Left cardiac atrium (tissue), 4 donors: ENCODE data around the gene TMEM266. TPM values are rescaled to one million over a fixed set of nuclear protein-coding genes. Genes with fewer than 3 reads are reported as not detected.
A peak's percentile ranks its signal among the peaks of the same experiment; 100 is the strongest.

Experiments
- ATAC-seq, 2 donors: fragments of 200-7000 bp; cut with Tn5 transposase; one replicate each; pipeline ENCODE4 v1.9.1; 2020; ENCODE audit warnings: mild to moderate bottlenecking in 2 of 2, moderate library complexity in 2 of 2
- DNase-seq: peaks from one replicate; pipeline ENCODE4 v3.0.0-alpha.2; 2020
- intact Hi-C, 2 donors: fragments of 100-400 bp; cut with DNase I; formaldehyde crosslinking; loops; one replicate each; pipeline versions ENCODE4 v1.14.1 to v1.15.1; 2022 to 2023
- total RNA-seq, 2 donors: library from RNA; stranded (reverse); fragmentation: NEBNext Ultra II Directional; extraction: Animal tissue kit (Norgen Biotek cat#: 25700); gene quantifications; one replicate each; pipeline ENCODE4 v1.2.1, GENCODE V29; 2021
- donor health status: DM: no; HTN: yes; CAD: no.
- donor health status: DM: no; HTN: yes; CAD: no; lungs with severe emphysema.
- donor health status: DM: yes; HTN: yes; CAD: no.
- donor health status: Dilated cardiomyopathy.

TMEM266 gene
- total RNA-seq, 2 donors from 2014 or later: 0.12 to 0.29 TPM

DNA sequence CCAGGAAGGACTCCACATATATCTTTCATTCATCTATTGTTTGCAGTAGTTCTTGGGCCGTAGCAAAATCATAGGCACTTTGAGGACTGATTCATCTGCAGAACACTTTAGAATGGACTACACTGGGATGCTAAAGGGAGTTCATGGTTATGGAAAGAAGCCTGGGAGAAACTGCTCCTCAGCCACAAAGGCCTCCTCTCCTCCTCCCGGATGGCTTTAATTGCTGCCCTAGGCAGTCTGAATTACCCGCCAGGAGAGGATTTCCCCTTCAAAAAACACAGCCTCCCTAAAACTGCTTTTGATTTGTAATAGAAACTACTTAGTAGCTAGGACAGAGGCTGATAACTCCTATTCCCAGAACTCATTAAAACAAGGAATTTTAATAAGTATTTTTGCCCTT lies 4.6 kb downstream of the TMEM266 start:
- DNase-seq (no peak), ATAC-seq (no peak)
- intact Hi-C loops: no loop called here

DNA sequence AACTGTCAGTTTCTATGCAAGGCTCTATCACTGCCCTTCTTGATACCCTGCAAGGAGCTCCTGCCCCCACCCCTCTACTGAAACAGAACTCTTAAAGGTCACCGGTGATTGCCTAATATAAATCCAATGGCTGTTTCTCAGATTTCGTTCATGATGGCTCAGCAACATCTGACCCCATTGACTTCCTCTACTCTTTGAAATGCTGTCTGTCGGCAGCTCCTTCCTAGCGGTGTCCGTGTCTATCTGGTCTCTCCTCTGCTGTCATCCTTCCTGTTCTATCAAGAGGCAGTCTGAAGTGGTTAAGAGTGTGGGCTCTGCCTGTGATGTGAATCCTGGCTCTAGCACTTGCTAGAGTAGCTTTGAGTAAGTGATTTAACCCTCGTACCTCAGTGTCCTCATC lies 5.5 kb downstream of the TMEM266 start:
- DNase-seq (no peak), ATAC-seq (peak in 1 of 2 donors; percentile 45)
- intact Hi-C loops: no loop called here

DNA sequence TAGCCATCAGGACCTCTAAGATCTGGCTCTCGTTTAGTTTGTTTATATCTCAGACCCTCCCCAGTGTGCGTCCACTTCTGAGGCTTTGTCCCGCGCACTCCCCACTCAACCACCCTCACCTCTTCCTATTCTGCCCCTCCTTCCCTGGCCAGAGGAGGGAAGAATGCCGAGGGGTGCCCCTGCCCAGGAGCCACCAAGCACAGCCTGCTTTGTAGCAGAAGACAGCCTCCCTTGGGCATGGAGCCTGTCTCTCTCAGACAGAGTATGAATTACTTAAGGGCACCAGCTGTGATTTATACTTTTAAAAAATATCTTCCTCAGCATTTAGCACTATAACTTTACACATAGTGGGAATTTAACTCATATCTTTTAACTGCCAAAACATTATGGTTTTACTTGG lies 6.0 kb downstream of the TMEM266 start:
- DNase-seq (no peak), ATAC-seq (no peak)
- intact Hi-C loops: no loop called here

DNA sequence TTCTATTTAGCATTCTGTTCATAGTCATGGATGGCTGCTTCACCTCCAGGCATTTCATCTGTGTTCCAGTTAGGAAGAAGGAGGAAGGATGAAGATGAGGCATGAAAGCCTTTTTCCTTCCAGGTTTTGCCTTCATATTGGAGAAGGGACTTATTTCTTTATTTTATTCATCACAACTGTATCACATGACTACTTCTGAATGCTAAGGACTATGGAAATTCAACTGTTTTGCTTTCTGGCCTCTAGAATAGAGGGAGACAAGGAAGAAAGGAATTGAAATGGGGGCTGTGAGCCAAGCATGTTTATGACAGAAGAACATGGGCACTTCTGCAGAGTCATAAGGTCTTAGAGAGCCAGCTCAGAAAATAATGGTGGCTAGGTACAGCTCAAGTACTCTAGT lies 10.4 kb downstream of the TMEM266 start:
- DNase-seq (no peak), ATAC-seq (no peak)
- intact Hi-C loops: no loop called here

DNA sequence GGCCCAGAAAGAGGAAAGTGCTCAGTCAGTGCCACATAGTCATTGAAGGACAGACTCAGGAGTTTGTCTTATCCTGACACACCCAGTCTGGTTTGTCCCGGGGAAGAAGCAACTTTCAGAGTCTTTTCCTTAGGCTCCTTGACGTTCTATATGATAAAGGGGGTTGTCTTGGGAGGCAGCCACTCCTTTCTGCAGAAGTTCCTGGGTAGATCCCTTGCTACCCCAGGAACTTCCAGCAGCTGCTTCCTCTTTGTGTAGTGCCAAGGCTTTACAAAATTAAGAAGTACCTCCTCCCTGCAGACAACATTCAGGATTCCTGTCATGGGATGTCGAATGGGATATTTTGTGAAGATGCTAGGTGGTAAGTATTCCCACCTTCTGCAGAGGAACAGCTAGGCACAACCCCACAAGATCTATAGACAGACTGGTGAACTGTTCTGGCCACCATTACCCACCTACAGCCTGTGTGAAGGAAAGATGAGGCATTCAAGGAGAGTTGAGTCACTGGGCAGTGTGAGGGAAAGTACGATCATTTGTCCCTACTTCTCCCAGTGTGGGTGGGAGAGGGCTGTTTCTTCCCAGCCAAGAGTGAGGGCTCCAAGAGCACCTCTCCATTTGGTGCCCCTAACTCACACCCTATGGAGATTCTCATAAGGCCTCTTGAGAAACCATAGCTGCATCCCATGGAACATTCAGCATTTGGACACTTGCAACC lies 11.3 kb downstream of the TMEM266 start:
- ATAC-seq: no peak
- intact Hi-C loops: no loop called here
- no peak for DNase-seq

DNA sequence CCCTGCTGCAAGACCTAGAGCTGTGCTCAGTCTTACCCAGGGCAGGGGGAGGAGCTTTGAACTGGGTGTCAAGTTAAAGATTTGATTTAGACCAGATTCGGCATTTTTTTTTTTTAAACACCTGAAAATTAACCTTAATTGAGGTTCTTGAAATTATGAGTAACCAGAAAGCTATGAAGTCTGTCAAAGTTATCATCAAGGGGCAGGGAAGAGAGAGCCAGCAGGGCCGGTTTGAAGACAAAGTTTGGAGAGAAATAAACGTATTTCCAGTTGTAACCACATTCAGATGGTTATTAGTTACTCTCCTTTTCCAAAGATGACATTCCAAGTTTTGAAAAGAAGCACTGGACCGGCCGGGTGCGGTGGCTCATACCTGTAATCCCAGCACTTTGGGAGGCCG lies 12.0 kb downstream of the TMEM266 start:
- intact Hi-C loops: no loop called here
- no peak for ATAC-seq
- DNase-seq: no peak

DNA sequence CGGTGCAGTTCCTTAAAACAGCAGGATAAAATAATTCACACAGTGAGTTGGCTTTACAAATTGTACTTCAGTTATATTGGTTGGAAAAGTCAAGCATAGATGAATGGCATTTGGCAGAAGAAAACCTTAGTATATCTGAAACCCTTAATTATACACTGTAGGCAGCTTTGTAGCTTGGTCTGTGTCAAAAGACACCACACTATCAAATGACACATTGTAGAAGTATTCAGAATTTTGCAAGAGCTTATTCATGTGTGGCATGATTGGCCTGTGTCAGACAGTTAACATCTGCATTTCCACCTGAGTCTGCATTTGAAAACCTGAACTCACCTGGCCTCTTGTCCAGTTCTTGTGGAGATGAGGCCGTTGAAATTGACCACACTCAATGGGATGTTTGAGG lies 13.8 kb downstream of the TMEM266 start:
- peak in 1 of 2 donors; percentile 19 for ATAC-seq
- intact Hi-C loops: no loop called here

DNA sequence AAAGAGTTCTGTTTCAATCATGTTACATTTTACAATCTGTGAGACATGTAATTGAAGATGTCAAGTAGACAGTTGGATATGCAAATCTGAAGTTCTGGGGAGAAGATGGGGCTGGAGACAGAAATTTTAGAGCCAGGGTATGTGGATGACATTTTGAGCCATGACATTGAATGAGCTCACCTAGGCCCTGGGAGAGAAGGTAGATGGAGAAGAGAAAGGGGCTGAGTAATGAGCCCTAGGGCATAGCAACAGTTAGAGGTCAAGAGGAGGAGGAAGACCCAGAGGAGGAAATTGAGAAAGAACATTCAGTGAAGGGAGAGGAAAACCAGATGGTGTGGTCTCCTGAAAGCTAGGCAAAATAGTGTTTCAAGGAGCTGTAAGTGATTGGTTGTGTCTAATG lies 15.3 kb downstream of the TMEM266 start:
- intact Hi-C loops: no loop called here
- ATAC-seq: no peak

More for the DNA sequence above, 13.8 kb downstream of the TMEM266 start:
- DNase-seq: no peak

DNA sequence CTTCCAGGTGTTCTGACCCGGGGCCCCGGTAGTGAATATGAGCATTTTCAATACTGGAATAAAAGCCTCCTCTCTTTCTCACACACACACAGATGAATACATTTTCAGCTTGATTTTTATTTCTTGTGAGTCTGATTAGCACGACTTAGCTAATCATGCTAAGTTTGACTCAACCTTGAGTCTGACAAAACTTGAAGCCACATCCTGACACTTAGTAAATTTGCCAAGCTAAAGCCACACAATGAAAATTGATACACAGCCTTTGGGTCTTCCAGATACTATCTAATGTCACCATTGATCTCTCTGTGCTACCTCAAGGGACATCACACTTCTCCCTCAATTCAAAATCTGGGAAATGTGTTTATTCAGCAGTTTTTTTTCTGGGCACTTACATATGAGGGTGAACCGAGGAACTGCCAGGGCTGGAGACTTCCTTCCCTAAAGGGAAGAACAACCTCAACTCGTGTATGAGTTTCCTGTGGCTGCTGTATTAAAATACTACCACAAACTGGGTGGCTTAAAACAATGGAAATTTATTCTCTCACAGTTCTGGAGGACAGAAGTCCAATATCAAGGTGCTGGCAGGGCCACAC lies 18.6 kb downstream of the TMEM266 start:
- ATAC-seq: no peak
- intact Hi-C loops: no loop called here

More for the DNA sequence above, 15.3 kb downstream of the TMEM266 start:
- DNase-seq: no peak

DNA sequence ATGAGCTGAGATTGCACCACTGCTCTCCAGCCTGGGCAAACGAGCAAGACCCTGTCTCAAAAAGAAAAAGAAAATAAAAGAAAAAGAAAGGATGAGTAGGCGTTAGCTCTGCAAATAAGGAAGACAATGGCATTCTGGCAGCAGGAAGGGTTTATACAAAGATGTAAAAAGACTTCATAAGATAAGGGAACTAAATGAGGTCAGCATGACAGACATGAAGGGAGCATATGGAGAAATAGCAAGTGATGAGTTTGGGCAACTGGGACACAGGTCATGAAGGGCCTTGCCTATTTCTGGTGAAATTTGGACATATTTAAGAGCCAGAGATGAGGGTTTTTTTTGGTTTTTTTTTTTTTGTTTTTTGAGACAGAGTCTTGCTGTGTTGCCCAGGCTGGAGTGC lies 24.5 kb downstream of the TMEM266 start:
- ATAC-seq (no peak), DNase-seq (no peak)
- intact Hi-C loops: no loop called here

More for the DNA sequence above, 18.6 kb downstream of the TMEM266 start:
- no peak for DNase-seq

DNA sequence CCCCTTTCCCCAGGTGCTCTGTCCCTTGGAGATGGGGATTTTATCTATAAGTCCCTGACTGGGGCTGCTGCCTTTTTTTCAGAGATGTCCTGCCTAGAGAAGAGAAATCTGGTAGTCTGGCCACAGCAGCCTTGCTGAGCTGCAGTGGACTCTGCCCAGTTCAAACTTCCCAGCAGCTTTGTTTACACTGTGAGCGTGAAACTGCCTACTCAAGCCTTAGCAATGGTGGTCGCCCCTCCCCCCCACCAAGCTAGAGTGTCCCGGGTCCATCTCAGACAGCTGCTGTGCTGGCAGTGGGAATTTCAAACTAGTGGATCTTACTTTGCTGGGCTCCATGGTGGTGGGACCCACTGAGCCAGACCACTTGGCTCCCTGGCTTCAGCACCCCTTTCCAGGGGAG lies 38.9 kb downstream of the TMEM266 start:
- intact Hi-C loops: no loop called here
- ATAC-seq: no peak
- no peak for DNase-seq

DNA sequence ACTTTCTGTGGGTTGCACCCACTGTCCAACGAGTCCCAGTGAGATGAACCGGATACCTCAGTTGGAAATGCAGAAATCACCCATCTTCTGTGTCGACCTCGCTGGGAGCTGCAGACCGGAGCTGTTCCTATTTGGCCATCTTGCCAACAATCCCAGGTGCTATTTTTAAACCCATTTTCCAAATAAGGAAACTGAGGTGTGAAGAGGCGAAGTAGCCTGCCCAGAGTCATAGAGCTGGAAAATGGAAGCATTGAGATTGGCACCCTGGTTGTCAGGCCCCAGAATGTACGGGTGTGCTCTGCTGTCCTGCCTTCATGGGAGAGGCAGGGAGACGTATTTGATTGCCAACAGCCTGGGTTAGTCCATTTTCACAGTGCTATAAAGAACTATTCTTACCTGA lies 39.6 kb downstream of the TMEM266 start:
- no peak for DNase-seq
- no peak for ATAC-seq
- intact Hi-C loops: no loop called here

DNA sequence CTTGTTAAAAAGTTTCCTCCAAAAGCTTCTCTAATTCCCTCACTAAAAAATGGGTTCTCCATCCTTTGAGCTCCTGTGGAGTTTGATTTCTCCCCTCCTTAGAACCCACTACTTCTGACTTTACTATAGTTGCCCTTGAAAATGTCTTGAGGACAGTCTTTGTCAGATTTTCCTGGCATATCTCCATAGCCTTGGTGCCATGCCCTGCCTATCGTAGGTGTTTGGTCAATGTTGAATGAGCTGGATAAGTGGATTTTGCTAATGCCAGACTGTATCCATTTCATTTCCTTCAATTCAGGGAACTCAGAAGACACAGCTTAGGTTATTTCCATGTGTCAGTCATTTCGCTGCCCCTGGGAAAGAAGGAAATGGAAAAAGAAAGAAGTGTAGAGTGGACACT lies 40.6 kb downstream of the TMEM266 start:
- ATAC-seq: no peak
- DNase-seq: no peak
- intact Hi-C loops: no loop called here

DNA sequence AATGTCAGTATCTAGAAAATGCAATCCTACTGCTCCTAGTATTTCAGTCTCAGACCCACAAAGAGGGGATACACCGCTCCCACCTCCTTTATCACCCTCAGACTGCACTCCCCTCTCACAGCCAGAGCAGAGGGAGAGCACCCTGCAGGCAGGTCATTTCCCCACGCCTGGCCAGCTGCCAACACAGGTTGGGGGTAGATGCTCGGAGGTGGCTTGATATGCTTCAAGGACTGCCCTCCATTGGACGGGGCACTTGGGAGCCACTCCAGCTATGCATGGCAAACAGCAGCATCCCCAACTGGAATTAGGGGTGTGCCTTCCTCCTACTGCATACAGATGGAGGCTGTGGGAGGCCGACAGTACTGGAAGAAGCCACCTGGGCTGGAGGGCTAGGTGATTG lies 41.9 kb downstream of the TMEM266 start:
- DNase-seq (no peak), ATAC-seq (no peak)
- intact Hi-C loops: no loop called here

DNA sequence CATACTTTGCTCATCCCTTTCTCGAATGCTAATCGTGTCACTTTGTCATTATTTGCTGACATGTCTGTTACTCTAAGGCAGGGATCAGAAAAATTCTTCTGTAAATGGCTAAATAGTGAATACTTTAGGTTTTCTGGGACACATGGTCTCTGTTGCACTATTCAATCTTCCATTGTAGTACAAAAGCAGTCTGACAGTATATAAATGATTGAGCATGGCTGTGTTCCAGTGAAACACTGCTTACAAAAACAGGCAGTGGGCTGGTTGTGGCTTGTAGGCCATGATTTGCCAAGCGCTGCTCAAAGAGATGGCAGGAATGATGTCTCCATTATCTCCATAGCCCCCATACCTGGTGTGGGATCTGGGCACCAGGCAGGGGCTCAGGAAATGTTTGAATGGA lies 45.6 kb downstream of the TMEM266 start:
- ATAC-seq (no peak), DNase-seq (no peak)
- intact Hi-C loops: no loop called here

DNA sequence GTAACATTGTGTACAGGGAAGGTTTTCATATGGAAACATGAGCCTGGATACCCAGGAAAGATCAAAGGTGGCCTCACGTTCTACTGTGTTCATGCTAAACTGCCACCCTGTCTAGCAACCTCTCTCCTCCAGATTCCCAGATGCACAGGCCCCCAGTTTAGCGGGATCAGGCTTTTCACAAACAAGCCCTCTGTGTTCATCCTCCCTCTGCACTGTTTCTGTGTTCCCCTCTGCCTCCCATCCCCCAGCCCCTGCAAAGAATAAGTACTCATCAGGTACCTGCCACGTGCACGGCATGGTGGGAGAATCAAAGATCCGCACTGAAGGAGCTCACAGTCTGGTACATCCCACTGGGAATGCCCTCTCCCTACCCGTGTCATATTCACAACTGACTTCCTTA lies 46.1 kb downstream of the TMEM266 start:
- intact Hi-C loops: no loop called here
- no peak for DNase-seq
- no peak for ATAC-seq

DNA sequence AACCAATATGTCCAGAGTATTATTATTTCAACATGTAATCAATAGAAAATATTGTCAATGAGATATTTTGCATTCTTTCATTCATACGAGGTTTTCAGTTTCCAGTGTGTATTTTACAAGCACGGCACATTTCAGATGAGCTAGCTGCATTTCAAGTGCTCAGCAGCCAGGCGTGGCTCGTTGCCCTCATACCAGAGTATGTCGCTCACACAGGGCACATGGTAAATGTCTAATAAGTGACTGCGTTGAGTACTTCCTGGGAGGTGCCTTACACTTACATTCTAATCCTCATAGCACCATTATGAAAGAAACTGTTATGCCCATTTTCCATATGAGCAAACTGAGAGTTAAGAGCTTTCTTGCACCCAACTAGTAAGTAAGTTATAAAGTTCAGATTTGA lies 47.4 kb downstream of the TMEM266 start:
- intact Hi-C loops: no loop called here
- DNase-seq (no peak), ATAC-seq (no peak)

DNA sequence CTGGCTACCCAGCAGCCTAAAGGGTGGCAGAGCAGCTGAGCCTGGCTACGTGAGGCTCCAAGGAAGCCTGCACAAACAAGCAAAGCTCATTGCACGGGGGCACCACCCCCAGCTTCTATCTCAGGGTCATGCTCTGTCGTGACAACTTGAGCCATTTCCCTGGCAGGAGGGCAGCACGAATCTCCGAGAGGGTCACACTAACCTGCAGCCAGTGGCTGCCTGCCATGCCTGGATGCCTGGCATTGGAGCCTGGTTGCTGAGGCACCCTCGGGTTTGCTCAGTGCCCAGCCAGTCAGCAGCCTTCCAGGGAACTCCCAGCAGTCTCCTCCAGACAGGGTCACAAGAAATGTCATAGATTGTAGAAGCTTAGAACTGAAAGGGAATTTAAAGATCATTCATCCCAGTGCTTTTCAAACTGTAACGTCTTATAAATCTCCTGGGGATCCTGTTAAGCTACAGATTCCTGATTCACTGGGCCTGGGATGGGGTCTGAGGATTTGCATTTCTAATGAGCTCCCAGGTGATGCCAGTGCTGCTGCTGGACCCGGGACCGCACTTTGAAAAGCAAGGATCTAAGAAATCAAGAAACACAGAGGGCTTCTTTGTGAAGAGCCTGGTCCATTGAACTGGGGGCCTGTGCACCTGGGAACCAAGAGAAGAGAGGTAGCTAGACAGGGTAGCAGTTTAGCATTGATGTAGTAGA lies 48.4 kb downstream of the TMEM266 start:
- ATAC-seq (peak; percentile 40 to 53), DNase-seq (no peak)
- intact Hi-C loops: no loop called here

DNA sequence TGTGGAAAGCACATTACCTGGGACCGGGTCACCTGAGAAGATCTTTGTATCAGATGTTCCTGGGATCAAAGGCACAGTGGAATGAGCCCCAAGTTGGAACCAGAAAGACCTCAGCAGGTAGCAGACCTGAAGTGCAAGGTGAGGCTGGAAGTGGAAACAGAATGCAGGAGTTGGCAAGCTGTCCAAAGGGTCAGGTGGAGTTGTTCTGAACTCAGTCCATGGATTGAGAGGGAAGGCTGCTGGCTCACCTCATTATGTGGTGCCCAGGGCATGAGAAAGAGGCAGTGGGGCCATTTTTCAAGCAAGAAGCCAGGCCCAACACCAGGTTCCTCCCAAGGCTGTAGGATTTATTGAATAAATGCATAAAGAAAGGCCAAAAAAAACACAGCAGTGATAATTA lies 49.3 kb downstream of the TMEM266 start:
- DNase-seq: no peak
- no peak for ATAC-seq
- intact Hi-C loops: no loop called here

DNA sequence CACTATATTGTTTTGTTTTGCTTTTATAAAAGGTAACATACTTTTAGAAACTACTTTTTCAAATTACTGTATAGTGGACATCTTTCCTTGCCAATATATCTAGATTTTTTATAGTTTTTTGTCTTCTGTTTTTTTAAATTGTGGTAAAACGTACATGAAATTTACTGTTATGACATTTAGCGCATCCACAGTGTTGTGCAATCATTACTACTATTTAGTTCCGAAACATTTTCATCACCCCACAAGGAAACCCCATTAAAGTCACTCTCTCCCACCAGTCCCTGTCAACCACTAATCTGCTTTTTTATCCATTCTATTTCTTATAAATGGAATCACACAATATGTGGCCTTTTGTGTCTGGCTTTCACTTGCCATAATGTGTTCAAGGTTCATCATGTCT lies 54.8 kb downstream of the TMEM266 start:
- DNase-seq (no peak), ATAC-seq (no peak)
- intact Hi-C loops: no loop called here
